HL-60 (cell line): ENCODE data around the gene PTPRO.

ENCODE experiments used
- CTCF ChIP-seq: IDR thresholded peaks from one replicate; pipeline ENCODE4 v1.5.1; 2011; ENCODE audit warnings: low read length, control low read depth, inconsistent platforms; ENCODE audit not compliant: insufficient read depth
- POLR2AphosphoS5 ChIP-seq: IDR thresholded peaks from 2 replicates; pipeline ENCODE4 v1.6.1; 2012; ENCODE audit warnings: low read depth
- REST ChIP-seq: IDR thresholded peaks from 2 replicates; pipeline ENCODE4 v1.6.1; 2012; ENCODE audit warnings: low read depth; ENCODE audit not compliant: insufficient replicate concordance
- SPI1 ChIP-seq: IDR thresholded peaks from 2 replicates; pipeline ENCODE4 v1.6.1; 2012; ENCODE audit warnings: low read depth, mild to moderate bottlenecking, borderline replicate concordance

- TF ChIP-seq CTCF (no peak), POLR2AphosphoS5 (no peak), REST (no peak), SPI1 (no peak)
Measured at GRCh38 chr12:15644700-15645099, 322.4 kb downstream of the PTPRO start.
